Measurements from ENCODE around the gene DMRT1.
"Not testable (repeated sequence)": the region's sequence is repeated elsewhere in the genome, so short reads cannot be mapped to it uniquely, and the experiment has no call there.

Gene DMRT1

GRCh38 chr9:860706-861105 lies 19.2 kb downstream of the DMRT1 start:
- no peak for DNase-seq

DNA sequence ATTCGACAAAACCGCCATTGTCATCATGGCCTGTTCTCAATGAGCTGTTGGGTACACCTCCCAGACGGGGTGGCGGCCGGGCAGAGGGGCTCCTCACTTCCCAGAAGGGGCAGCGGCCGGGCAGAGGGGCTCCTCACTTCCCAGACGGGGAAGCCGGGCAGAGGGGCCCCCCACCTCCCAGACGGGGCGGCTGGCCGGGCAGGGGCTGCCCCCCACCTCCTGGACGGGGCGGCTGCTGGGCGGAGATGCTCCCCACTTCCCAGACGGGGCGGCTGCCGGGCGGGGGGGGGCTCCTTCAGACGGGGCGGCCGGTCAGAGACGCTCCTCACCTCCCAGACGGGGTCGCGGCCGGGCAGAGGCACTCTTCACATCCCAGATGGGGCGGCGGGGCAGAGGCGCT lies 20.0 kb downstream of the DMRT1 start:
- DNase-seq = not testable (repeated sequence)

DNA sequence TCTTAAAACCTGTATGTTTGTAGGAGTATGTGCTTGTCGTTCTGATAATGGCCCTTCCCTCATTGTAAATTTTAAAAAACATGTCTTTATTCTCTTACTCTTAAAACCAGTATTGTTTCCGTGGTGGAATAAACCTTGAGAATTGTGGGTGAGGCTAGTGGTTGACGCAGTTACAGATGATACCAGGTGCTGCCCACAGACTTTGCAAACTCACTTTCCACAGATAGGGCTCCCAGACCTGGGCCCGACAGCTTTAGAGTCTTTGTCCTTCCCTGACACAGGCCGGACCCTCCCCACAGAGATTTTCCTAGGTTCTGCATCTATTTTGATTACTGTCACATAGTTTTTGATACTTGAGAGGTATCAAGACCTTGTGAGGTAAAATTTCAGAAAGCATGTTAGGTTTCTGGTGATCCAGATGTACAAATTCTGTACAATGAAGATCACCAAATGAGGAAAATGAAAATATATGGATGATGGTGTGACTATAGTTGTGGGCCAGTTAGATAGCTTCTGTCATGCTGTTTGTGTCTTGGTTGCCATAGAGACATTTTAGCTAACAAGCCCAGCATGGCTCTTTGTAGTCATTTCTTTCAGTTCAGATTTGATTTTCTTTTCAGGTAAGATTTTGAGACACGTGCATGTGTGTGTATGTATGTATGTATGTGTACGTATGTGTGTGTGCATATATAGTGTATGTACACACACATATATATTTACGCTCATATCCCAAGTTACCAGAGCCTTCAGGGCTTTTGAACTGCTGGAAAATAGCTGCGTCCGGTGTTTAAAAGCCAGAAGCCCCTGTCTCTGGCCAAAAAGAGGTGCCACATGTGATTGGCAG lies 33.8 kb downstream of the DMRT1 start:
- no peak for DNase-seq

- DNase-seq = no peak
Measured at GRCh38 chr9:876425-876824, 34.9 kb downstream of the DMRT1 start.

- DNase-seq = no peak
Measured at GRCh38 chr9:878239-878638, 36.7 kb downstream of the DMRT1 start.

- no peak for DNase-seq
Measured at GRCh38 chr9:880725-881124, 39.2 kb downstream of the DMRT1 start.

- DNase-seq = no peak
Measured at GRCh38 chr9:882416-882924, 41.0 kb downstream of the DMRT1 start.

GRCh38 chr9:883011-883410 lies 41.5 kb downstream of the DMRT1 start:
- no peak for DNase-seq

DNA sequence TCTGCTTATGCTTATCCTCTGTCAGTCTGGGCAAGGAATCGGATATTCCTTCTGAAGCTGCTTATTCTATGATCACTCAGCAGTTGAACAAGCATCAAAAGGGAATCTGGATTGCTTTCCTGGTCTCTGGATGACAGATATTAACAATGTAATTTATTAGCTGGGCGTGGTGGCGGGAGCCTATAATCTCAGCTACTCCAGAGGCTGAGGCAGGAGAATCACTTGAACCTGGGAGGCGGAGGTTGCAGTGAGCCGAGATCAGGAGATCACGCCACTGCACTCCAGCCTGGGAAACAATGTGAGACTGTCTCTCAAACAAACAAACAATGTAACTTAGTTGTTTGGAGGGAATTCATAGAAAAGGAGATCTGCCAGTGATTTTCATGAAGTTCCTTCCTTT lies 45.4 kb downstream of the DMRT1 start:
- DNase-seq = no peak

DNA sequence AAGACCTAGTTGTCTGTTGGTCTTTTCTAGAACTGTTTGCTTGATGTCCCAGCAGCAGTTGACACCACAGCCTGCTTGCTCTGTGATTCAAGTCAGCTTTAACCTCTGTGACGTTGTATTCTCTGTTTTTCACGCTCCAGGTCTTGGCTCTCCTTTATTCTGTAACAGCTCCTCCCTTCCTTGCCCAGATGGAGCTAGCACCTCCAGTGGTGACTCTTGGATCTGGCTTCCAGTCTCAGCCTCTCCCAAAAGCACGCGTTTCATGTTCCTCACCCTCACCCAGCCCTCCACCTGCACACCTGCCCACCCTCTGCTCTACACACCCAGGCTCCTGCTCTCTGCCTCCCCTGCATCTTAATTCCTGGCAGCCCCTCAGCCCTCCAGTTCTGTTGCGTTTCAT lies 50.6 kb downstream of the DMRT1 start:
- no peak for DNase-seq

GRCh38 chr9:893115-893514 lies 51.6 kb downstream of the DMRT1 start:
- DNase-seq = no peak

GRCh38 chr9:893843-894420 lies 52.4 kb downstream of the DMRT1 start:
- DNase-seq = peak; percentile 78

- DNase-seq = no peak
Measured at GRCh38 chr9:899440-900184, 58.1 kb downstream of the DMRT1 start.

DNA sequence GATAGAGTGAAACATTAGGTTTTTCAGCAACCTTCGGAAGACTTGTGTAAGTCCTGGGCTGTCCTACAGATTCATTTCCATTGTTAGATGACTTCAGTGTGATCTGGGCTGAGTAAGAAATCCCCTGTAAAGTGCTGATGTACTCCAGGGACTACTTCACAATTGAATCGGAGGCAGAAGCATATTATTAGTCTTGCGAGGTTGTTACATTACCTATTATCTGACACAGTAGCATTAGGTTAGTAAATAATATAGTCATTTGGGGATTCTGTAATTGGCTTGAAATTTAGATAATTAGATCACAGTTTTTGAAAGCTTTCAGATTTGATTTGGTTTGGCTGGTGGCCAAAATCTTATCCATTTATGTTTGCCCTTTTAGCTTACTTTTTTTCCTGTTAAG lies 62.4 kb downstream of the DMRT1 start:
- DNase-seq = no peak

DNA sequence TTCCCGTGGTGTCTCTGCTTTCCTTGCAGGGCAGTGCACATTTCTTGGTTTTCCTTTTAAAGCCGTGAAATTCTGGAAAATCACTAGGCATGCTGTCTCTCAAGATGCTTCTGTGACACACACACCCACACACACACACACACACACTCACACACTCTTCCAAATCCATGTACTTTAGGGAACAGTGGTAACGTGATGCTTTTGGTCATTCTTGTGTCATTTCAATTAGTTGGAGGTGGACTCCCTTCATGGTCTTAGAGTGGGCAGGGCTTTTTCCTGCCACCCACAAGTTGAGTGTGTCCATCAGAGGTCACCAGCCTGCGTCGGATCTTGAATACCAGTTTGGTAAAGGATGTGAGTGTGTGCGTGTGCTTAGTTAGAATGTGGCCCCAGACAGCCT lies 64.4 kb downstream of the DMRT1 start:
- no peak for DNase-seq

DNA sequence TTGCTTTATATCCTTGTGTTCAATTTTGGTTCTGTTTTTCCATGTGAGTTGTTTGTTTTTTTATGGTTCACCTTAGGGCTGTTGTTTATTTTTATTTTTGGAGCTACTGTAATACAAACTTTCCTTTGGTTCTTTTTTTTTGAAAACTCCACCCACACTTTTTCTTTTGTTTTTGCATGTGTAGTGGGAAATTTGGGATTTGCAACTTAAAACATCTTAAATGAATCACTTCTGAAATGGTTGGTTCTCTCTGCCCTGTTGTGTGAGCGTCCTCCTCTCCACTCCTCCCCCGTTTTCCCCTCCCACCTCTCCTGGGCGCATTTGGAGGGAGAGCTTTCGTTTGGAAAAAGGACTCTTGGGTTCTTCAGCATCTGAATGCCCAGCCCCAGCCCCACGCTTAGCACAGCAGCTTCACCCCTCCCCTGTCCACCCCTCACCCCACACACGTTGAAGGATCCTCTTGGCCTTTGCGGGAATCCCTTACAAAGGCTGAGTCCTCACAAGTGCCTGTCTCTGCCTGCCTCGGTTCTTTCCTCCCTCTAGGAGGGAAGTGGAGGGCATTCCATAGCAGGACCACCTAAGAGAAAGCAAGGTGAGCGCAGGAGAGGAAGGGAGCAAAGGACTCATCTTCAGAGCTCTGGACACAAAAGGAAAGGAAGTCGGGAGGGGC lies 67.2 kb downstream of the DMRT1 start:
- DNase-seq = no peak

GRCh38 chr9:911005-911404 lies 69.5 kb downstream of the DMRT1 start:
- no peak for DNase-seq

GRCh38 chr9:912776-913175 lies 71.3 kb downstream of the DMRT1 start:
- DNase-seq = no peak

DNA sequence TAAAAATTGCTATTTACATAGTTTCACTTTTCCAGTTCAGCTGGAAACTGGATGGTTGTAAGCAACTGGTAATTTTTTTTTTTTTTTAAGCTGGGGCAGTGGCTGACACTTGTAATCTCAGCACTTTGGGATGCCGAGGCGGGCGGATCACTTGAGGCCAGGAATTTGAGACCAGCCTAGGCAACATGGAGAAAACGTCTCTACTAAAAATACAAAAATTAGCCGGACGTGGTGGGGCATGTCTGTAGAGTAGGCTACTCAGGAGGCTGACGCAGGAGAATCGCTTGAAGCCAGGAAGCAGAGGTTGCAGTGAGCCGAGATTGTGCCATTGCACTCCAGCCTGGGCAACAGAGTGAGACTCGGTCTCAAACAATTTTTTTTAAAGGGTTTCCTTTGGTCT lies 72.0 kb downstream of the DMRT1 start:
- DNase-seq = not testable (repeated sequence)

- no peak for DNase-seq
Measured at GRCh38 chr9:917730-918129, 76.2 kb downstream of the DMRT1 start.

- DNase-seq = no peak
Measured at GRCh38 chr9:920927-921326, 79.4 kb downstream of the DMRT1 start.

- no peak for DNase-seq
Measured at GRCh38 chr9:922171-922570, 80.7 kb downstream of the DMRT1 start.

- DNase-seq = no peak
Measured at GRCh38 chr9:922731-923130, 81.2 kb downstream of the DMRT1 start.

Data from activated effector memory CD4-positive, alpha-beta T cell treated with anti-CD3 and anti-CD28 coated beads, Interleukin-2, amount 50 U/mL, for 16 hours (primary cell).